Lower leg skin (tissue), 4 donors: Measurements from ENCODE around the gene TOP1. TPM values are rescaled to one million over a fixed set of nuclear protein-coding genes. Genes with fewer than 3 reads are reported as not detected.

Experiments used
- DNase-seq, 2 donors: peaks; one replicate each; pipeline ENCODE4 v3.0.0-alpha.2; 2019; ENCODE audit warnings: low spot score in 2 of 2
- H3K4me3 ChIP-seq: fragments of 200-600 bp; sonication (generic); 2 replicates; pipeline ENCODE4 v1.5.1; 2017; ENCODE audit warnings: mild to moderate bottlenecking, low read depth; ENCODE audit not compliant: poor library complexity, severe bottlenecking
- POLR2A ChIP-seq, 2 donors: fragments of 450-650 bp; IDR thresholded peaks; one replicate each; pipeline ENCODE4 v1.6.1; 2016 to 2017; ENCODE audit warnings: antibody characterized with exemption in 2 of 2, mild to moderate bottlenecking in 1 of 2, moderate library complexity in 1 of 2
- WGBS, 2 donors: methylation state at CpG; one replicate each; pipeline ENCODE4 v1.1.5; 2018; 5-methylcytosine and 5-hydroxymethylcytosine counted together
- intact Hi-C: fragments of 100-400 bp; cut with DNase I; formaldehyde crosslinking; loops from one replicate; pipeline ENCODE4 v1.15.0; 2023; ENCODE audit warnings: low total_unique reads
- total RNA-seq, 4 donors: library from RNA; depleted of rRNA; stranded (reverse); fragments of >200 nt; gene quantifications; one replicate each; pipeline ENCODE4 v1.1.0, GENCODE V29; 2016
- TF ChIP-seq, protein P1 (sequence below), 3 donors: fragments of 450-650 bp; IDR thresholded peaks; one replicate each; pipeline ENCODE4 v1.5.1; 2016; ENCODE audit warnings: antibody characterized with exemption in 3 of 3, mild to moderate bottlenecking in 3 of 3, moderate library complexity in 2 of 3

TOP1 gene
- total RNA-seq, 4 donors from 2014 or later, result 29.8 to 37.1 (median 31.9) TPM

DNA sequence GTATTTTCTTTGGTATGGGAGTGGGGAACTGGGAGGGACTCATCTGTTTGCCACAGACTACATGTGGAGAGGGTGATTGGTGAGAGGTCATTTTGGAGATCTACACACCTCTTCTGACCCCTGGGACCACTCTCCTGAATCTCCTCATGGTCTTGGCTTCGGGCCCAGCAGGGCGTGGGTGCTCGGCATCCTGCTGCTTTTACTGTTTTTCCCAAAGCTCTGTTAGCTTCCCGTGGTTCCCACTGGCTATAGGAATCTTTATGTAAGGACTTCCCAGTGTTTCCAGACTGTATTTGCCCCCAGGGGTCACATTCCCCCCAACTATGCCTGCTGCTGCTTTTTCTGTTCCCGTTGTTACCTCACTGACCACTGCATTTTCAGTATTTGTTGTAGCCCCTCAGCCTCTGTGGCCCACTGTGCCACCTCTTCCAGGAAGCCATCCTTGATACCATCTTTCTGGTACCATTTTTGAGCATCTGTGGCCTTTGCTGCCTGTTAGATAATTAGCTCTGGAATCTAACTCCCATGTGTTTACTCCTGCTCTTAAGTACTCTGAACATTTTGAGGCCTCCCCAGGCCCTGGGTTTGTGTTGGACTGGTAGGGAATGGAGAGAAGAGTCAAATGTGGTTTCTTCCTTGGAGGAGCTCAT, 123.6 kb downstream of the TOP1 start:
- intact Hi-C loops, result no loop called here
- no peak for DNase-seq

DNA sequence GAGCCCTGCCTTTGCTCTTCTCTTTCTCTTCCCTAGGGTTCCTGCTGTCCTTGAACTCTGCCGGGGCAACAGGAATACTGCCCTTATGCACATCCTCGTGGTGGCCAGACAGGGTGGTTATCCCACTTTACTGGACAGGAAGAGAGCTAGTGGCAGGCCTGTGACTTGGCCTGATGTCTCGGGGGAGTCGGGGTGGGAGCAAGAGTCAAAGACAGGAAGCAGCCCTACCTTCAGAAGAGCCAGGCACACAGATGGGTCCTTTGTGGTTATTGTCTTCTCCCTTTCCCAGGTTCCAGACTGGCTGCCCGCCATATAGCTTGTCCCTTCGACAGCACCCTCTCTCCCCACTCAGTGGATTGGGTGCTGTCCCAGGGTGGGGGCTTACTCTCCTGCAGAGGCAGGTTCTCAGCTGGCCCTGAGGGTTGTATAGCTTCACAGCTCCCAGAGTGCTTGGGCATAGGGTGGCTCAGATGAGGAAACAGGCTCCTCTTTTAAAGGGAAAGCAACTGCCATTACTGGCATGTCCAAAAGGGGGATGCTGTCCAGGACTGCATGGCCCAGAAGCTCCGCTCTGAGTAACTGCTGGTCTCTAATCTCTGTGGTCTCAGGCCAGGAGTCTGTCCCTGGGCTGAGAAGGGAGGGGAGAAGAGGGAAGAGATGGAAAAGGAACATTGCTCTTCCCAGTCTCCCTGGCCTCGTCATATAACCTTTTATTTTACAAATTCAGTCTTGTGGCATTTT, 126.0 kb downstream of the TOP1 start:
- whole genome bisulfite sequencing, 2 donors, result 68 to 84% methylated on average over 8 of the region's 8 CpGs
- H3K4me3 ChIP-seq, result no peak overlapping the region
- no peak for TF ChIP-seq POLR2A (IDR thresholded peaks at IDR 0.05)
- TF ChIP-seq, protein P1, sequence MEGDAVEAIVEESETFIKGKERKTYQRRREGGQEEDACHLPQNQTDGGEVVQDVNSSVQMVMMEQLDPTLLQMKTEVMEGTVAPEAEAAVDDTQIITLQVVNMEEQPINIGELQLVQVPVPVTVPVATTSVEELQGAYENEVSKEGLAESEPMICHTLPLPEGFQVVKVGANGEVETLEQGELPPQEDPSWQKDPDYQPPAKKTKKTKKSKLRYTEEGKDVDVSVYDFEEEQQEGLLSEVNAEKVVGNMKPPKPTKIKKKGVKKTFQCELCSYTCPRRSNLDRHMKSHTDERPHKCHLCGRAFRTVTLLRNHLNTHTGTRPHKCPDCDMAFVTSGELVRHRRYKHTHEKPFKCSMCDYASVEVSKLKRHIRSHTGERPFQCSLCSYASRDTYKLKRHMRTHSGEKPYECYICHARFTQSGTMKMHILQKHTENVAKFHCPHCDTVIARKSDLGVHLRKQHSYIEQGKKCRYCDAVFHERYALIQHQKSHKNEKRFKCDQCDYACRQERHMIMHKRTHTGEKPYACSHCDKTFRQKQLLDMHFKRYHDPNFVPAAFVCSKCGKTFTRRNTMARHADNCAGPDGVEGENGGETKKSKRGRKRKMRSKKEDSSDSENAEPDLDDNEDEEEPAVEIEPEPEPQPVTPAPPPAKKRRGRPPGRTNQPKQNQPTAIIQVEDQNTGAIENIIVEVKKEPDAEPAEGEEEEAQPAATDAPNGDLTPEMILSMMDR (IDR thresholded peaks at IDR 0.05), result no peak
- intact Hi-C loops, result no loop called here
- no peak for DNase-seq

More for the DNA sequence above, 123.6 kb downstream of the TOP1 start:
- TF ChIP-seq POLR2A (IDR thresholded peaks at IDR 0.05), result no peak
- TF ChIP-seq, protein P1 (IDR thresholded peaks at IDR 0.05), result no peak
- 56 to 60% methylated on average over 5 of the region's 5 CpGs for WGBS, 2 donors
- no peak overlapping the region for H3K4me3 ChIP-seq

DNA sequence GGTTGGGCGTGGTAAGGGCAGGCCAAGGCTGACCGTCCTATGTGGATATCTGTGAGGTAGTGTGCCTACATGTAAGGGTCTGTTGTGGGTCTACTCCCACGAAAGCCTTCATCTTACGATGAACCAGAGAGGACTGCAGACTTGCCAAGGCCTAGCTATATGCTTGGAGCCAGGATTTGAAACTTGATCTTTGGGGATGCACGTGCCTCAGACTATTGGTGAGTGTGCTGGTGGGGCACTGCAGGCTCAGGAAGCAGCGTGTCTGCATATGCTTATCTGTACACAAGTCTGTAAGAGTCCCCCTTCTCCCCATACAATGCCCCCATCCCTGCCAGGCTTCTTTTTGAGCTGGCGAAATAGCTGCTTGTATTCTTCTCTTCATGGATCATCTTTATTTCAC, 126.6 kb downstream of the TOP1 start:
- 77 to 87% methylated on average over 7 of the region's 7 CpGs for WGBS, 2 donors
- DNase-seq, result no peak
- intact Hi-C loops, result no loop called here
- no peak overlapping the region for H3K4me3 ChIP-seq
- TF ChIP-seq, protein P1 (IDR thresholded peaks at IDR 0.05), result no peak
- TF ChIP-seq POLR2A (IDR thresholded peaks at IDR 0.05), result no peak

DNA sequence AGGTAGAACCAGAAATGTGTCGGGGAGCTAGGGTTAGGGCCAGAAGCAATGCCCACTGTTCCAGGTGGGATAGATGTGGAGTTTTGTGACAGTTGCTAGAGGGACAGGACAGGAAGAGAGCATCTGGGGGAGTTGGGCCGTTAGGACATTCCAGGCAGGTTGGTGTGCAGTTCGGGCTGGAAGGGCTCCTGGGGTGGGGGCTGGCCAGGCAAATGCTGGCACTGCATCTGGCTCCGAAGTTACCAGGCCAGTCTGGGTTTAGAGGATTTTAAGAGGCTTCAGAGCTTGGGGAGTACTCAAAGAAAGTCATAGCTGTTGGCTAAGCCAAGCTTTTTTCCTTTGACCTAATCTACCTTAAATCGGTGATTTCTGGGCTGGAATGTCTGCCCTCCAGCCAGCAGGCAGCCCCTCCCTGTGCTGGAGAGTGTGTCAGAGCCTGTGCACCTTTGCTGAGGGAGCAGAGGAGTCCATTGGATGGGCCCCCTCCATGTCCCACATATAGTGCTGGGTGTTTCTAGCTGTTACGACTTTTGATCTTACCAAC, 129.5 kb downstream of the TOP1 start:
- no peak overlapping the region for H3K4me3 ChIP-seq
- 64 to 69% methylated on average over 6 of the region's 6 CpGs for WGBS, 2 donors
- DNase-seq, result no peak
- intact Hi-C loops, result no loop called here
- no peak for TF ChIP-seq POLR2A (IDR thresholded peaks at IDR 0.05)
- TF ChIP-seq, protein P1 (IDR thresholded peaks at IDR 0.05), result no peak

DNA sequence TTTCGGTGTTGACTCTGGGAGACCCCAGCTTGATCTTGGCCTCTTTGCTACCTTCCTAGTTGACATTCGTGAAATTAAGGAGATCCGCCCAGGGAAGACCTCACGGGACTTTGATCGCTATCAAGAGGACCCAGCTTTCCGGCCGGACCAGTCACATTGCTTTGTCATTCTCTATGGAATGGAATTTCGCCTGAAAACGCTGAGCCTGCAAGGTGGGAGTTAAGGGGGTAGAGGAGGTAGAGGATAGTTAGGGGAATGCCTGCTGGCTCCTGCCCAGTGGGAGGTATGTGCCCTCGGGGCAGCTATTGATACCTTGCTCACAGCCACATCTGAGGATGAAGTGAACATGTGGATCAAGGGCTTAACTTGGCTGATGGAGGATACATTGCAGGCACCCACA, 130.9 kb downstream of the TOP1 start:
- 74 to 86% methylated on average over 10 of the region's 10 CpGs for WGBS, 2 donors

More for the DNA sequence above, 130.9 kb downstream of the TOP1 start:
- TF ChIP-seq POLR2A (IDR thresholded peaks at IDR 0.05), result no peak
- TF ChIP-seq, protein P1 (IDR thresholded peaks at IDR 0.05), result no peak
- intact Hi-C loops, result no loop called here
- H3K4me3 ChIP-seq, result no peak overlapping the region
- no peak for DNase-seq
